AG10803 (cell line): ENCODE results near the gene CDX2.

ENCODE experiments used
- DNase-seq: peaks from one replicate; pipeline ENCODE4 v3.0.0; 2010; ENCODE audit warnings: low read depth
- H3K4me3 ChIP-seq: 2 replicates; pipeline ENCODE4 v1.5.1; 2011; ENCODE audit warnings: mild to moderate bottlenecking, low read length, control low read depth
- TF ChIP-seq, protein P1 (sequence below): conservative IDR thresholded peaks from 2 replicates; pipeline ENCODE4 v1.5.1; 2011; ENCODE audit warnings: mild to moderate bottlenecking, low read length, control low read depth, inconsistent platforms

CDX2 gene

DNA sequence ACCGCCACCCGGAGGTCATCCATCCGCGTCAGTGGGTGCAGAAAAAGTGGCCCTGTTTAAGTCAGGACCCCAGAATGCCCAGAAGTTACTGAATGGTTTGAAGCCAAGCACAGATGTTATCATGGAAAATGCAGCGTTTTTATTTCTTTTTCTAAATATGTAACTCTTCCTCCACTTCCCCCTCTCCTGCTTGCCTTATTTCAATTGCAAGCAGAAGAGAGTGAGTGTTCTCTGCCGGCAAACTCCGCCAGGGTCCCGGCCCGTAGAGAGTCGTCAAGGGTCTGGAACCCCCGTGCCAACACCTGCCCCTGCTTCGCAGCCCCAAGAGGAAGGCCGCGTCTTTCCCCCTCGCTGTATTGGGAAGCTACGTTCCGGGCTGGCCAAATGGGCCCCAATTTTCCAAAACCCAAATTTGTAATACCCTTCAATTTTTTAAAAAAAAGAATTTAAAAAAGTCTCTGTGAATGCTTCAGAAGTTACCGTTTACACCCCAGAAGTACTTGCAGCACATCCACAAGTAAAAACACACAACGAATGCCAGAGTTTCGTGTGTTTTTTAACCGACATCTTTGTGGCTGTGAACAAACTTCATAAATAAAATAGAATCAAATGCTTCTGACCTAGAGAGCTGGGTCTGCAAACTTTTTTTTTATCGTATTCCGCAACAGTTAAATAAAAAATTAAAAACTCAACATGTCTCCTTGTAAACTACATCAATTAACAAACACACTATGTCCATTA is 50.0 kb downstream of the CDX2 start:
- no peak overlapping the region for H3K4me3 ChIP-seq
- no peak for DNase-seq
- TF ChIP-seq, protein P1, sequence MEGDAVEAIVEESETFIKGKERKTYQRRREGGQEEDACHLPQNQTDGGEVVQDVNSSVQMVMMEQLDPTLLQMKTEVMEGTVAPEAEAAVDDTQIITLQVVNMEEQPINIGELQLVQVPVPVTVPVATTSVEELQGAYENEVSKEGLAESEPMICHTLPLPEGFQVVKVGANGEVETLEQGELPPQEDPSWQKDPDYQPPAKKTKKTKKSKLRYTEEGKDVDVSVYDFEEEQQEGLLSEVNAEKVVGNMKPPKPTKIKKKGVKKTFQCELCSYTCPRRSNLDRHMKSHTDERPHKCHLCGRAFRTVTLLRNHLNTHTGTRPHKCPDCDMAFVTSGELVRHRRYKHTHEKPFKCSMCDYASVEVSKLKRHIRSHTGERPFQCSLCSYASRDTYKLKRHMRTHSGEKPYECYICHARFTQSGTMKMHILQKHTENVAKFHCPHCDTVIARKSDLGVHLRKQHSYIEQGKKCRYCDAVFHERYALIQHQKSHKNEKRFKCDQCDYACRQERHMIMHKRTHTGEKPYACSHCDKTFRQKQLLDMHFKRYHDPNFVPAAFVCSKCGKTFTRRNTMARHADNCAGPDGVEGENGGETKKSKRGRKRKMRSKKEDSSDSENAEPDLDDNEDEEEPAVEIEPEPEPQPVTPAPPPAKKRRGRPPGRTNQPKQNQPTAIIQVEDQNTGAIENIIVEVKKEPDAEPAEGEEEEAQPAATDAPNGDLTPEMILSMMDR = no peak

DNA sequence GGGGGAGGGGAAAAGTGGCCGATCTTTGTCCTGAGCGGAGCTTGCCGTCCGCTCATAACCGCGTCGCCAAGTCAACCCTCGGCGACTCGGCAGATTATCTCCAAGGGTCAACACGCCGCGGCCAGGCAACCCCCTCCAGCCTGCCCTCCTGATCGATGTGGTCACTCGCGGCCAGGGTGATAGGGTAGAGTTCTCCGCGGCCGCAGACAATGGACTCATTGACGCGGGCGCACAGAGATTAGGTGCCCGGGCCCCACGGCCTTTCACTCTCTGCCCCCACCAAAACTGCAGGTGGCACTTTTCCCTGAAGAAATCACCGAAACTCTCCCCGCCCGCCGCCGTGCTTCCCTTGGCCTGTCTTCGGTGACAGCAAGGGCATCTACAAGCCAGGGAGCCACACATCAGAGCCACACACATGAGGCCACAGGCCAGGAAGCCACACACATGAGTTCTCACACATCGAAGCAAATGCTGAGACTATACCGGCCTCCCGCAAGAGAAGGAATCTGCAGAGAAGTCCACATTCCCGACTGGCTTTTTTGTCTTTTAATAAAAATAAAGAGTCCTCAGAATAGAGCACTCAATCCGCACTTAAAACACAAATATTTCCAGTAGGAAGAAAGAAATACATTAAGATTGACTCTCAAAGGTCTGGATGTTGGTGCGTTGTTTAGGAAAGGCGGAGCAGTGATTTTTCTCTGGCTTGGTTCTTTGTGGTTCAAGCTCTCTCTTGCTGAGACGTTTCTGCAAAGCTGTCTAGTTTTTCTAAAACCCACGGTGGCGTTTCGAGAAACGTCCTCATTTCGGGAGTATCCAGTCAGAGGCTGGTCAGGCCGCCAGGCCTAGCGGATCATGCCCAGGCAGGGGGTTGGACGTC is 50.8 kb downstream of the CDX2 start:
- TF ChIP-seq, protein P1 = no peak
- DNase-seq = no peak
- no peak overlapping the region for H3K4me3 ChIP-seq

DNA sequence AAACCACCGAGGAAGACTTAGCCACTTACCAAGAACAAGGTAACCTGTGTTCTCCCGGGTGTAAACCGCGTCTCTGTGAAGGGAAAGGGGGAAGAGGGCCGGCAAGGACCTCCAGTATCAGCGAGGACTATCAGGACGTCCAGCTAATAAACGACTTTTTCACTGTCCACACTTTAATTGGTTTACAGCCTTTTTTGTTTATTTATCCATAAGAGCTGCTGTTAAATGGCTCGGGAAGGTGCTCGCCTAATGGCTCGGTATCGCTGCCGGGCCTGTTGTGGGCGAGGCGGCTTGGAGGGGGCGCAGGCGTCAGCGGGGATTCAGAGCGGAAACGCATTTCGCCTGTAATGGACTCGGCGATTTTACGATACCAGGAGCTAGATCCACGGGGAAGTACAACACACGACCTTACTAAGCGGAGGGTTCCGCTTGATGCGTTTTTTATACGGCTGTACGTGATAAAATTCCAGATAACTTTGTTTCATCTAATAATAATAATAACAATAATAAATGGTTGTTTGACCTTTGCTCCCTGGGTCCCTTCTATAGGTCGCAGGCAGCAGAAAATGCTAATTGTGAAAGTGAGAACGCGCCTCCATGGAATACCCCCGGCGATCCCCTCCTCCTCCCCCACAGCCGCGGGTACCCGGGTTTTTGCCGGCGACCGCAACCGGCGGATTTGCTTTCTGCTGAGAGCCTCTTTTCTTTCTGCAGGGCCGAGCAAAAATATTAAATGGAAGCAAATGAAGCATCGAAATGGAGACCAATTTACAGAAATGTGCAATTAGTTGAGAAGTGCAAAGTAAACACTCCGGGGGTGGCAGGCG is 51.8 kb downstream of the CDX2 start:
- TF ChIP-seq, protein P1 = no peak
- no peak for DNase-seq
- H3K4me3 ChIP-seq = no peak overlapping the region

DNA sequence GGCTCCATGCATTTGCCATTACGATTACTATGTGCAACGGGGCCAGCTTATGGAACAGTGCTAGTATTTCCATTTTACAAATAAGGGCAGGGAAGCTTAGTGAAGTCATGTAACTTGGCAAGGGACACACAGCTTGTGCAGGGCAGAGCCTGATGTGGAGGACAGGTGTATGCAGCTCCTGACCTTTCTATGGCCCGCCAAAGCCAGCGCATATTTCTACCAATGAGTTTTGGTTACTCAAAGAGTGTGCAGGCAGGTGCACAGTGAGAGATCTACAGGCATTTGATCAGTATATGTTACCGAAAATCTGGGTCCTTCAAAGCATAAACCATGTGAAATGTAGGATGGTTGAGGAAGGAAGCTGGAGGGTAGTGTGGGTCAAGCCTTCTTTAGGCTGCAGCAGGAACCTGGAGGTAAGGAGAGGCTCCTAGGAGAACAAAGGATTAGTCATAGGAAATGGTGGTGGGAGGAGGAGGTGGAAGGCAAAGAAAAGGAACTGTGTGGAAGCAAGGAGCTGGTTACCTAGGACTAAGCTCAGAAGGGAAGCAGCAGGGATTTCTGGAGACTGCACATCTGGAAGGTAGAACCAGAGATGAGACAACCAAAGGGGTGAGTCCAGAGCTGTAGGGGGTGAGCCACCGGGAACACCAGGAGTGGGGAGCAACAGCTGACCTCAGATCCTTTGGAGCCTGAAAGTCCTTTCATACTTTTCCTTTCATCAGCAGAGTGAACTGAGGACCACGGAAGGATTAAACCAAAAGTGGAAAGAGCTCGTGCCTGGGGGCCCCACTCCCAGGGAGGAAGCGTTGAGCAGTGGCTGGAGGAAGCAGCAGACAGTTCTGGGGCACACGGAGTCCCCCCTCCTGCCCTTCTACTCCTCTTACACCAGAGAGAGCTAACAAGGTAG is 53.6 kb downstream of the CDX2 start:
- TF ChIP-seq, protein P1 = no peak
- H3K4me3 ChIP-seq = no peak overlapping the region
- DNase-seq = no peak

DNA sequence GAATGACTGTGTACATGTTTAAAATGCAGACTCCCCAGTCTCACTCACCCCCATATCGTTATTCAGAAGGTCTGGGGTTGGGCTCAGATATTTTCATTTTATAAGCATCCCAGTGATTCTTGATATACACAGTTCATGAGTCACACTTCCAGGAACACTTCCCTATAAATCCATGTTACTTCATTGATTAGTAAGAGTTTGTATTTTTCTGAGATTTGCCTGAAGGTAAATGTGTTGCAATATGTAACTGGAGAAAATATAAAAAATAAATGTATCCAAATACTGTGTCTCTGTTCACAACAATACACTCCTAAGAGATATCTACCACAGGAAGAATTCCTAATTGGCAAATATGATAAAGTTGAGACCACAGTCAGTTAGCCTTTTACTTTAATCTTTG is 56.0 kb downstream of the CDX2 start:
- DNase-seq = no peak
- H3K4me3 ChIP-seq = no peak overlapping the region
- TF ChIP-seq, protein P1 = no peak

DNA sequence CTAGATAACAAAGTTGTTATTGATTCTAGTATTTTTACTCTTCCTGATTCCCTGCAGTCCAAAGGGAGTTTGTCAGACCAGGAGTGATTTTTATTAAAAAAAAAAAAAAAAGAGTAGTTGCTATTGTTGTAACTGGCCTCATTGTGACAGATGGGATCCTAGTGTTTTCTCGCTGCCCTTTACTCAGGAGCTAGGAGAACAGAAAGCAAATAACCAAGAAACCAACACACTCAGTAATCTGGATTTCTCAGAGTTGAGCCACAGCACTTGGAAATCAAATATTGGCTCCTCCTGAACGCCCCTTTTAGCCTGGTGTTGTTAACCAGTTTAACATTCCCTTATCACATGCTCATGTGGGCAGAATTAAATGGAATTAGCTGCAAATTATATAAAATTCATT is 57.6 kb downstream of the CDX2 start:
- no peak overlapping the region for H3K4me3 ChIP-seq
- TF ChIP-seq, protein P1 = no peak
- DNase-seq = no peak
